Measurements from ENCODE around the gene KCNQ1.

DNA sequence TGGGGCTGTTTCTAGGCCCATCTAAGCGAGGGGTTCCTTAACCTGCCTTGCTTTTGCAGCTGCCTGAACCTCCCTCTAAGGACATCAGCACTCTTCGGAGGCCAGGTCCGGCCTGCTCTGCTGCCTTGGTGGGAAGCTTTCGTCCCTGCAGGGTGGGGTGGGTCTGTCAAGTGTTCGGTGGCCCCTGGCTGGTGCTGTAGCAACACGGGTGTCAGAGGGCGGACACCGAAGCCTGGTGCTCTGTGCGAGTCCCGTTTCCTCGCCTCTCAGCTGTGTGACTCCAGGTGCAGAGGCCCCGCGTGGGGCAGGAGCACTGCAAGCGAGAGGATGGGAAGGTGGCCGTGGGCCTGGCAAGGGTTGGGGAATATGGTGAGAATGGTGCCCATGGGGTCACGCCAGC, 376.2 kb downstream of the KCNQ1 start:
- TF ChIP-seq GATA1 (IDR thresholded peaks at IDR 0.05; ENCODE audit: low read depth, low read length) (no peak), POLR2A (IDR thresholded peaks at IDR 0.05; ENCODE audit: low read length) (no peak)
